Neural progenitor cell (in vitro differentiated cells): ENCODE data around the gene GAP43. TPM values are rescaled to one million over a fixed set of nuclear protein-coding genes. Genes with fewer than 3 reads are reported as not detected.

Experiments used
- DNase-seq: peaks from one replicate; pipeline ENCODE4 v3.0.0-alpha.2; 2016; ENCODE audit warnings: low spot score
- H2AFZ ChIP-seq: fragments of 200-600 bp; sonication (generic); replicated peaks from 2 replicates; pipeline ENCODE4 v1.6.1; 2016; ENCODE audit warnings: antibody characterized with exemption
- H3F3A ChIP-seq: fragments of 200-600 bp; sonication (generic); 2 replicates; pipeline ENCODE4 v1.6.1; 2016; ENCODE audit warnings: antibody characterized with exemption, low read depth
- H3K27ac ChIP-seq: fragments of 200-600 bp; sonication (generic); 2 replicates; pipeline ENCODE4 v1.5.1; 2016; ENCODE audit warnings: mild to moderate bottlenecking
- H3K27me3 ChIP-seq: fragments of 200-600 bp; sonication (generic); 2 replicates; pipeline ENCODE4 v1.6.1; 2016; ENCODE audit warnings: mild to moderate bottlenecking, moderate library complexity
- H3K36me3 ChIP-seq: fragments of 200-600 bp; sonication (generic); 2 replicates; pipeline ENCODE4 v1.5.1; 2016
- H3K4me1 ChIP-seq: fragments of 200-600 bp; sonication (generic); 2 replicates; pipeline ENCODE4 v1.6.1; 2016; ENCODE audit warnings: mixed run types
- H3K4me2 ChIP-seq: fragments of 200-600 bp; sonication (generic); 2 replicates; pipeline ENCODE4 v1.6.1; 2016
- H3K4me3 ChIP-seq: fragments of 200-600 bp; sonication (generic); 2 replicates; pipeline ENCODE4 v1.5.1; 2016
- H3K79me2 ChIP-seq: fragments of 200-600 bp; sonication (generic); 2 replicates; pipeline ENCODE4 v1.6.1; 2016; ENCODE audit warnings: low read depth
- H3K9ac ChIP-seq: fragments of 200-600 bp; sonication (generic); 2 replicates; pipeline ENCODE4 v1.6.1; 2016
- H3K9me3 ChIP-seq: fragments of 200-600 bp; sonication (generic); 2 replicates; pipeline ENCODE4 v1.5.1; 2016; ENCODE audit warnings: low read depth
- H4K20me1 ChIP-seq: fragments of 200-600 bp; sonication (generic); 2 replicates; pipeline ENCODE4 v1.6.1; 2016; ENCODE audit warnings: low read depth
- H3K27ac Mint-ChIP-seq: 3 replicates; pipeline ENCODE4 v1.8.0; 2021; ENCODE audit warnings: mixed read lengths
- H3K27me3 Mint-ChIP-seq: 2 replicates; pipeline ENCODE4 v1.8.0; 2022; ENCODE audit warnings: low read depth, mild to moderate bottlenecking, inconsistent platforms, moderate library complexity, mixed read lengths; ENCODE audit not compliant: insufficient read depth
- H3K36me3 Mint-ChIP-seq: 3 replicates; pipeline ENCODE4 v1.8.0; 2021; ENCODE audit warnings: mixed read lengths
- H3K4me1 Mint-ChIP-seq: 3 replicates; pipeline ENCODE4 v1.8.0; 2021; ENCODE audit warnings: mixed read lengths
- H3K4me3 Mint-ChIP-seq: 3 replicates; pipeline ENCODE4 v1.8.0; 2021; ENCODE audit warnings: mild to moderate bottlenecking, moderate library complexity, mixed read lengths
- H3K9me3 Mint-ChIP-seq: 3 replicates; pipeline ENCODE4 v1.8.0; 2020; ENCODE audit warnings: mixed read lengths
- EZH2 ChIP-seq: fragments of 200-600 bp; sonication (generic); IDR thresholded peaks from 2 replicates; pipeline ENCODE4 v1.6.1; 2017; ENCODE audit warnings: antibody characterized with exemption, mild to moderate bottlenecking, moderate library complexity
- EZH2phosphoT487 ChIP-seq: fragments of 200-600 bp; sonication (generic); IDR thresholded peaks from 2 replicates; pipeline ENCODE4 v1.6.1; 2017; ENCODE audit warnings: antibody characterized with exemption
- total RNA-seq: library from RNA; depleted of rRNA; stranded (reverse); fragments of >200 nt; gene quantifications from 2 replicates; pipeline ENCODE4 v1.2.3, GENCODE V29; 2015; ENCODE audit warnings: low replicate concordance
- TF ChIP-seq, protein P1 (sequence below): fragments of 200-600 bp; sonication (generic); IDR thresholded peaks from 2 replicates; pipeline ENCODE4 v1.5.1; 2017; ENCODE audit warnings: antibody characterized with exemption, mild to moderate bottlenecking

The GAP43 gene
- total RNA-seq, 1 donor from 2014 or later, result 5.0 TPM

DNA sequence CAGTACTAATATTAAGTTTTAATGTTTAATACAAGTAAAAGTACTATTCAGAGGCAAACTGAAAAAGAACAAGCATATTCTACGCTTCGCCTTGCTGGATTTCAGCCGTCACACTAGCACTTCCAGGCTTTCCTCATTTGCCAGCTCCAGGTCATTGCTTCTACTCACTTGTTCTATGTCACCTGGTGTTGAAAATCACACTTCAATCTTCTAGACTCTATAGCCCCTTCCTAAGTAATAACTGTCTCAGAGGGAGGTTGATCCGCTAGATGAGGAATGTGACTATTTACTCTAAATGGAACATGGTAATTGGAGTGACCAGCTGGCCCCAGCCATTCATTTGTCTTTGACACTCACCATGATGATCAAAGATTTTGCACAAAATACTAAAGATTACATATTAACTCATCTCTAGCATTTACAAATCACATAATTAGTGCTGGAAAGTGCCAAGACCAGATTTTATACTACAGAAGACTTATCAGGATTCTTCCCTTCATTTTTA is 92.0 kb downstream of the GAP43 start:
- Mint-ChIP-seq H3K27me3 (no peaks in the 10 kb centered on the region), H3K36me3 (no peaks in the 10 kb centered on the region), H3K27ac (no peak overlapping the region), H3K4me1 (no peaks in the 10 kb centered on the region), H3K4me3 (no peak overlapping the region), H3K9me3 (no peaks in the 10 kb centered on the region)
- H3F3A ChIP-seq, result no peaks in the 10 kb centered on the region
- H3K4me2 ChIP-seq, result no peak overlapping the region
- H3K4me1 ChIP-seq, result no peaks in the 10 kb centered on the region
- H3K9me3 ChIP-seq, result no peaks in the 10 kb centered on the region
- TF ChIP-seq EZH2 (no peak), EZH2phosphoT487 (no peak)
- TF ChIP-seq, protein P1, sequence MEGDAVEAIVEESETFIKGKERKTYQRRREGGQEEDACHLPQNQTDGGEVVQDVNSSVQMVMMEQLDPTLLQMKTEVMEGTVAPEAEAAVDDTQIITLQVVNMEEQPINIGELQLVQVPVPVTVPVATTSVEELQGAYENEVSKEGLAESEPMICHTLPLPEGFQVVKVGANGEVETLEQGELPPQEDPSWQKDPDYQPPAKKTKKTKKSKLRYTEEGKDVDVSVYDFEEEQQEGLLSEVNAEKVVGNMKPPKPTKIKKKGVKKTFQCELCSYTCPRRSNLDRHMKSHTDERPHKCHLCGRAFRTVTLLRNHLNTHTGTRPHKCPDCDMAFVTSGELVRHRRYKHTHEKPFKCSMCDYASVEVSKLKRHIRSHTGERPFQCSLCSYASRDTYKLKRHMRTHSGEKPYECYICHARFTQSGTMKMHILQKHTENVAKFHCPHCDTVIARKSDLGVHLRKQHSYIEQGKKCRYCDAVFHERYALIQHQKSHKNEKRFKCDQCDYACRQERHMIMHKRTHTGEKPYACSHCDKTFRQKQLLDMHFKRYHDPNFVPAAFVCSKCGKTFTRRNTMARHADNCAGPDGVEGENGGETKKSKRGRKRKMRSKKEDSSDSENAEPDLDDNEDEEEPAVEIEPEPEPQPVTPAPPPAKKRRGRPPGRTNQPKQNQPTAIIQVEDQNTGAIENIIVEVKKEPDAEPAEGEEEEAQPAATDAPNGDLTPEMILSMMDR, result no peak
- no peaks in the 10 kb centered on the region for H4K20me1 ChIP-seq
- H3K27ac ChIP-seq, result no peak overlapping the region
- no peak overlapping the region for H2AFZ ChIP-seq
- no peak overlapping the region for H3K4me3 ChIP-seq
- no peak overlapping the region for H3K9ac ChIP-seq
- no peak for DNase-seq
- H3K36me3 ChIP-seq, result no peaks in the 10 kb centered on the region
- no peaks in the 10 kb centered on the region for H3K27me3 ChIP-seq
- H3K79me2 ChIP-seq, result no peaks in the 10 kb centered on the region

DNA sequence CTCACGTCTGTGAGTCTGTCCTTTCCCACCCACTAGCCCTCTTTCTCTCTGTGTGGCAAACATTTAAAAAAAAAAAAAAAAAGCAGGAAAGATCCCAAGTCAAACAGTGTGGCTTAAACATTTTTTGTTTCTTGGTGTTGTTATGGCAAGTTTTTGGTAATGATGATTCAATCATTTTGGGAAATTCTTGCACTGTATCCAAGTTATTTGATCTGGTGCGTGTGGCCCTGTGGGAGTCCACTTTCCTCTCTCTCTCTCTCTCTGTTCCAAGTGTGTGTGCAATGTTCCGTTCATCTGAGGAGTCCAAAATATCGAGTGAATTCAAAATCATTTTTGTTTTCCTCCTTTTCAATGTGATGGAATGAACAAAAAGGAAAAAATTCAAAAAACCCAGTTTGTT is 97.7 kb downstream of the GAP43 start:
- H4K20me1 ChIP-seq, result no peaks in the 10 kb centered on the region
- TF ChIP-seq EZH2phosphoT487, result no peak
- TF ChIP-seq, protein P1, result no peak
- no peak for TF ChIP-seq EZH2
- Mint-ChIP-seq H3K4me3 (no peak overlapping the region), H3K27me3 (no peaks in the 10 kb centered on the region), H3K36me3 (peaks cover 2% of the 10 kb centered on the region), H3K4me1 (no peaks in the 10 kb centered on the region), H3K27ac (no peak overlapping the region), H3K9me3 (no peaks in the 10 kb centered on the region)
- no peaks in the 10 kb centered on the region for H3K9me3 ChIP-seq
- H2AFZ ChIP-seq, result no peak overlapping the region
- H3K27me3 ChIP-seq, result no peaks in the 10 kb centered on the region
- H3K9ac ChIP-seq, result no peak overlapping the region
- H3K27ac ChIP-seq, result no peak overlapping the region
- H3F3A ChIP-seq, result no peaks in the 10 kb centered on the region
- H3K36me3 ChIP-seq, result no peaks in the 10 kb centered on the region
- H3K79me2 ChIP-seq, result no peaks in the 10 kb centered on the region
- H3K4me1 ChIP-seq, result no peaks in the 10 kb centered on the region
- DNase-seq, result no peak
- H3K4me3 ChIP-seq, result no peak overlapping the region
- no peak overlapping the region for H3K4me2 ChIP-seq

DNA sequence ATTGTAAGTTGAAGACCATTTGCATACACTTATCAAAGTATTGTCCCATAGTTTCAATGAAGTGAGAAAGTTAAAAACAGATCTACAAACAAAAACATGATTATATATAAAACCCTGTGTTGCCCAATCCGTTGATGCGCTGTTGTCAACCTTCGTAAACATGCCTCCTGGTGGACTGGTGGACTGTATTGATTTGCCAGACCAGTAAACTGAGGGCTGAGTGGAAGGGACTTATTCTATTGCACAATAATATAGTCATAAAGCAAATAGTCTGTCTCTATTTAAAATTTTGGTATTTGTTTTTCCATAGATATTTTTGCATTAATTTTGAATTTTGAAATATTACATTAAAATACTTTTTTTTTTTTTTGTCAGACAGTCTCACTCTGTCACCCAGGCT is 102.5 kb downstream of the GAP43 start:
- DNase-seq, result no peak
- H3K79me2 ChIP-seq, result no peaks in the 10 kb centered on the region
- H3K4me3 ChIP-seq, result no peak overlapping the region
- H3F3A ChIP-seq, result no peaks in the 10 kb centered on the region
- Mint-ChIP-seq H3K4me1 (no peaks in the 10 kb centered on the region), H3K4me3 (no peak overlapping the region), H3K27me3 (no peaks in the 10 kb centered on the region), H3K36me3 (peaks cover 2% of the 10 kb centered on the region), H3K27ac (no peak overlapping the region), H3K9me3 (peaks cover under 1% of the 10 kb centered on the region)
- no peak overlapping the region for H3K9ac ChIP-seq
- H4K20me1 ChIP-seq, result no peaks in the 10 kb centered on the region
- no peak overlapping the region for H3K27ac ChIP-seq
- TF ChIP-seq, protein P1, result no peak
- TF ChIP-seq EZH2phosphoT487, result no peak
- H3K4me2 ChIP-seq, result no peak overlapping the region
- no peaks in the 10 kb centered on the region for H3K36me3 ChIP-seq
- no peak overlapping the region for H2AFZ ChIP-seq
- H3K27me3 ChIP-seq, result no peaks in the 10 kb centered on the region
- no peaks in the 10 kb centered on the region for H3K9me3 ChIP-seq
- no peaks in the 10 kb centered on the region for H3K4me1 ChIP-seq
